GM12878 (cell line): Measurements from ENCODE around the gene MRPS27. TPM values are rescaled to one million over a fixed set of nuclear protein-coding genes. Genes with fewer than 3 reads are reported as not detected.

Experiments
- ATAC-seq: fragments of 200-7000 bp; cut with Tn5 transposase; 3 replicates; pipeline ENCODE4 v1.9.1; 2020; ENCODE audit warnings: mild to moderate bottlenecking, moderate library complexity
- BruUV-seq: library from RNA; stranded (reverse); fragments of 400-500 nt; replicated peaks from 2 replicates; lab custom pipeline; 2021; lab: Mats Ljungman, UMichigan
- CTCF ChIA-PET: fragments of 300-600 bp; sonication (Branson Sonifier 250); formaldehyde crosslinking; extraction: SDS; loops from one replicate; lab custom pipeline; 2021; ENCODE audit warnings: inconsistent platforms; lab: Yijun Ruan, JAX
- POLR2A ChIA-PET: fragments of 350-600 bp; formaldehyde crosslinking; extraction: SDS; loops from one replicate; lab custom pipeline; 2021; ENCODE audit warnings: inconsistent platforms; lab: Charles Lee
- RAD21 ChIA-PET: fragments of 300-600 bp; sonication (Branson Sonifier 250); formaldehyde crosslinking; loops from one replicate; lab custom pipeline; 2023; ENCODE audit warnings: antibody characterized with exemption; ENCODE audit not compliant: unreplicated experiment; lab: Charles Lee
- SMC1A ChIA-PET: fragments of 300-600 bp; sonication (Branson Sonifier 250); formaldehyde crosslinking; loops from one replicate; lab custom pipeline; 2023; ENCODE audit not compliant: unreplicated experiment, uncharacterized antibody; lab: Charles Lee
- DNase-seq: peaks from one replicate; pipeline ENCODE4 v3.0.0-alpha.2; 2011; ENCODE audit warnings: low read depth, low spot score
- FAIRE-seq: peaks from 3 replicates; lab custom pipeline; 2011; peaks lifted over from hg19 to GRCh38; lab: Jason Lieb, UNC
- H2AFZ ChIP-seq: 2 replicates; pipeline ENCODE4 v1.6.0; 2011; ENCODE audit warnings: low read depth, low read length, control low read depth; ENCODE audit not compliant: control insufficient read depth
- H3K27ac ChIP-seq: 2 replicates; pipeline ENCODE4 v1.5.1; 2011; ENCODE audit warnings: control low read depth; ENCODE audit not compliant: control insufficient read depth, insufficient read depth
- H3K27me3 ChIP-seq, 2 experiments: replicated peaks in 1 of 2; 2 replicates each; pipeline versions ENCODE4 v1.6.0 to v1.6.1; 2011; ENCODE audit warnings: low read length in 1 of 2; ENCODE audit not compliant: control insufficient read depth in 2 of 2, insufficient read depth in 2 of 2
- H3K36me3 ChIP-seq, 2 experiments: 2 replicates each; pipeline ENCODE4 v1.5.1; 2011; ENCODE audit warnings: low read length in 1 of 2; ENCODE audit not compliant: control insufficient read depth in 2 of 2, insufficient read depth in 2 of 2
- H3K4me1 ChIP-seq: 2 replicates; pipeline ENCODE4 v1.6.1; 2011; ENCODE audit warnings: mild to moderate bottlenecking, low read length, moderate library complexity, mixed read lengths; ENCODE audit not compliant: control insufficient read depth, insufficient read depth
- H3K4me2 ChIP-seq: 2 replicates; pipeline ENCODE4 v1.6.0; 2011; ENCODE audit warnings: control low read depth; ENCODE audit not compliant: control insufficient read depth, insufficient read depth
- H3K4me3 ChIP-seq: fragments of 200-600 bp; sonication (generic); 2 replicates; pipeline ENCODE4 v1.5.1; 2016
- H3K79me2 ChIP-seq: 2 replicates; pipeline ENCODE4 v1.6.0; 2011; ENCODE audit warnings: low read length; ENCODE audit not compliant: control insufficient read depth, insufficient read depth
- H3K9ac ChIP-seq: 2 replicates; pipeline ENCODE4 v1.8.0; 2011; ENCODE audit warnings: low read length, control low read depth, mixed read lengths; ENCODE audit not compliant: control insufficient read depth, insufficient read depth
- H3K9me3 ChIP-seq: replicated peaks from 3 replicates; pipeline ENCODE4 v1.5.1; 2011; ENCODE audit warnings: mild to moderate bottlenecking, low read length; ENCODE audit not compliant: control insufficient read depth, insufficient read depth
- H4K20me1 ChIP-seq: 2 replicates; pipeline ENCODE4 v1.6.0; 2011; ENCODE audit not compliant: control insufficient read depth, insufficient read depth
- FOXM1 ChIP-seq: IDR thresholded peaks from 2 replicates; pipeline ENCODE4 v1.6.1; 2012; ENCODE audit warnings: low read depth, mild to moderate bottlenecking, inconsistent platforms, low read length, moderate library complexity
- GATAD2B ChIP-seq: fragments of 450-650 bp; conservative IDR thresholded peaks from 2 replicates; pipeline ENCODE4 v1.6.1; 2017; ENCODE audit warnings: low read depth, mild to moderate bottlenecking, moderate library complexity
- POU2F2 ChIP-seq: IDR thresholded peaks from 3 replicates; pipeline ENCODE4 v1.6.1; 2011; ENCODE audit warnings: low read depth, mild to moderate bottlenecking, low read length, borderline replicate concordance
- whole genome bisulfite sequencing: methylation state at CpG from one replicate; pipeline ENCODE4 v1.1.6; 2016; ENCODE audit warnings: low lambda C conversion rate; ENCODE audit not compliant: insufficient replicate concordance, insufficient coverage; ENCODE audit errors: missing lambda C conversion rate; 5-methylcytosine and 5-hydroxymethylcytosine counted together
- in situ Hi-C: fragments of 300-500 bp; cut with MboI; formaldehyde crosslinking; loops from 9 replicates; pipeline ENCODE4 v1.14.3; 2018; ENCODE audit warnings: mixed read lengths
- intact Hi-C: fragments of 100-400 bp; cut with micrococcal nuclease; formaldehyde crosslinking; loops from one replicate; pipeline ENCODE4 v1.14.2; 2022; ENCODE audit not compliant: unreplicated experiment
- polyA plus RNA-seq, 11 experiments: library from polyadenylated mRNA; depleted of rRNA in 4 of 11; unstranded in 6 of 11; stranded (reverse) in 5 of 11; fragments of >200 nt; fragmentation: Nextera tagmentation in 4 of 11; fragmentation: Illumina TruSeq in 1 of 11; extraction: Ambion mirVana in 4 of 11; extraction: Trizol in 1 of 11; gene quantifications; 1 replicate in 1 of 11; 2 replicates in 10 of 11; pipeline versions ENCODE4 v1.2.1 to v1.2.3, GENCODE V29; 2011 to 2016; ENCODE audit warnings: inconsistent platforms in 2 of 11, missing spikeins in 2 of 11, low read depth in 1 of 11
- total RNA-seq, 4 experiments: library from RNA; depleted of rRNA in 3 of 4; stranded (reverse); fragments of >200 nt in 3 of 4; fragmentation: Illumina TruSeq in 1 of 4; extraction: Trizol in 1 of 4; gene quantifications; 2 replicates each; pipeline versions ENCODE4 v1.2.1 to v1.2.3, GENCODE V29; 2013 to 2021

MRPS27 gene
- total and polyA plus RNA-seq, 10 of the 15 experiments (the other 5 are each of a cell fraction or from before 2014, with no cell fraction given) = 61.0 to 128 (median 93.0) TPM

DNA sequence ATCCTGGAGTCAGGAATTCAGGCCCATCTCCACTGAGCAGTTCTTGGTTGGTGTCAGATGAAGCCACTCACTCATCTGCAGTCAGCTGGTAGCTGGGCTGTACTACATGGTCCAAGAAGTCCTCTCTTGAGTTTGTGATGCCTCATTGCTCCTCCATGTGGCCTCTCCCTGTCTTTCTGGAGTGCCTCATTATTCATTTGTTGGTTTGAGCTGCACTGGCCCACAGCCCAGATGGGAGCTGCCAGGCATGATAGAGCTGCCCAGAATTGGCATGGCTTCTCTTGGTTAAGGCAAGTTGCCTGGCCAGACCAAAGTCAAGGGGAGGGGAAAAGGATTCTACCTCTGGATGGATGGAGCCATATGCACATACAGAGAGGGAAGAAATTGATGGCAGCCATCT is 8.1 kb upstream of the MRPS27 start:
- RAD21 ChIA-PET = no interaction called here
- H3K79me2 ChIP-seq = no peaks in the 10 kb centered on the region
- no peak for FAIRE-seq

DNA sequence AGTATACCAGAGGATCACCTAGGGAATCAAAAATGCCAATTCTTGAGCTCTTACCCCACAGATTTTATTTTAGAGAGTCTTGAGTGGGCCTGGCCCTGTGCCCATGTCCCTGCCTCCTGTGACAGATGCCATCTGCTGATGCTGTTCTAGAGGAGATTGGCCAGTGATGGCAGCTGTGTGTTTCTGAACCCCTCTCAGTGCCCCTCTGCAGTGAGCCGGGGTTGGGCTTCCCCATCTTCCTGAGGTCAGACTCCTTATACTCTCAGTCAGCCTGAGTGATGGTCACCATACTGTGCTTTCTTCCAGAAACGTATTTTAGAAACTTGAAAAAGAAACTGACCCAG is 6.2 kb upstream of the MRPS27 start:
- no peak for DNase-seq
- no peak overlapping the region for H3K27ac ChIP-seq
- H3K4me1 ChIP-seq = no peaks in the 10 kb centered on the region; the same call in 1 of the 2 replicates
- H3K9ac ChIP-seq = no peak overlapping the region
- H3K4me3 ChIP-seq = no peak overlapping the region
- RAD21 ChIA-PET = no interaction called here
- no peaks in the 10 kb centered on the region for H4K20me1 ChIP-seq
- SMC1A ChIA-PET = no interaction called here
- ATAC-seq = no peak
- no peak overlapping the region for H2AFZ ChIP-seq
- H3K79me2 ChIP-seq = peaks cover 3% of the 10 kb centered on the region
- FAIRE-seq = no peak
- H3K4me2 ChIP-seq = no peak overlapping the region
- H3K9me3 ChIP-seq = no peaks in the 10 kb centered on the region
- BruUV-seq = no TSS peak
- in situ Hi-C loops = no loop called here
- CTCF ChIA-PET = no interaction called here
- intact Hi-C loops = no loop called here
- no peak for TF ChIP-seq POU2F2
- H3K27me3 ChIP-seq = no peaks in the 10 kb centered on the region
- POLR2A ChIA-PET = no interaction called here
- WGBS = 90% methylated on average over 2 of the region's 2 CpGs
- H3K36me3 ChIP-seq = peaks cover 0 to 22% of the 10 kb centered on the region in 2 experiments

More for the DNA sequence above, 8.1 kb upstream of the MRPS27 start:
- Histone ChIP-seq H2AFZ (no peak overlapping the region), H3K9ac (no peak overlapping the region), H3K4me3 (no peak overlapping the region), H3K4me2 (no peak overlapping the region), H3K9me3 (no peaks in the 10 kb centered on the region), H3K27me3 (no peaks in the 10 kb centered on the region)
- ChIA-PET SMC1A (interaction anchor here (1.5 kb wide), 1 partner anchor 13 kb away, joined by 3 read pairs; no protein-coding TSS in a partner anchor), CTCF (no interaction called here)
- DNase-seq (no peak), ATAC-seq (no peak; the same call in 1 of the 3 replicates)
- intact Hi-C loops = no loop called here
- in situ Hi-C loops = no loop called here
- TF ChIP-seq FOXM1 (no peak), GATAD2B (no peak)
- TF ChIP-seq, all 136 proteins: peak for 0
- POLR2A ChIA-PET = no interaction called here
- no peak overlapping the region for H3K27ac ChIP-seq
- H3K4me1 ChIP-seq = no peaks in the 10 kb centered on the region
- H4K20me1 ChIP-seq = no peaks in the 10 kb centered on the region
- no TSS peak for BruUV-seq
- peaks cover 0 to 23% of the 10 kb centered on the region in 2 experiments for H3K36me3 ChIP-seq
